Parathyroid adenoma (tissue), 2 donors: ENCODE measurements around the gene DUOX2.
"Not testable (repeated sequence)": the region's sequence is repeated elsewhere in the genome, so short reads cannot be mapped to it uniquely, and the experiment has no call there.

Experiments used
- H2AFZ ChIP-seq: fragments of 300-600 bp; sonication (generic); one replicate; pipeline ENCODE4 v1.7.0; 2017; ENCODE audit warnings: antibody characterized with exemption, mild to moderate bottlenecking
- H3K27ac ChIP-seq: fragments of 300-600 bp; sonication (generic); one replicate; pipeline ENCODE4 v1.7.0; 2017
- H3K27me3 ChIP-seq: fragments of 300-600 bp; sonication (generic); one replicate; pipeline ENCODE4 v1.7.0; 2017; ENCODE audit warnings: low read length; ENCODE audit not compliant: control insufficient read depth, insufficient read depth
- H3K36me3 ChIP-seq: fragments of 300-600 bp; sonication (generic); one replicate; pipeline ENCODE4 v1.7.0; 2017; ENCODE audit warnings: low read length; ENCODE audit not compliant: control insufficient read depth, insufficient read depth
- H3K4me1 ChIP-seq: fragments of 300-600 bp; sonication (generic); one replicate; pipeline ENCODE4 v1.7.0; 2017; ENCODE audit warnings: control low read depth
- H3K4me2 ChIP-seq: fragments of 300-600 bp; sonication (generic); one replicate; pipeline ENCODE4 v1.7.0; 2017; ENCODE audit warnings: low read length
- H3K4me3 ChIP-seq: fragments of 300-600 bp; sonication (generic); one replicate; pipeline ENCODE4 v1.7.0; 2017; ENCODE audit warnings: low read depth, low read length
- H3K79me2 ChIP-seq: fragments of 300-600 bp; sonication (generic); one replicate; pipeline ENCODE4 v1.7.0; 2017; ENCODE audit warnings: control low read depth
- H3K9ac ChIP-seq: fragments of 300-600 bp; sonication (generic); one replicate; pipeline ENCODE4 v1.7.0; 2017; ENCODE audit warnings: mild to moderate bottlenecking
- H3K9me3 ChIP-seq: fragments of 300-600 bp; sonication (generic); one replicate; pipeline ENCODE4 v1.7.0; 2017; ENCODE audit warnings: low read length; ENCODE audit not compliant: control insufficient read depth
- CTCF ChIP-seq: fragments of 300-600 bp; sonication (generic); IDR thresholded peaks from one replicate; pipeline ENCODE4 v1.7.0; 2017; ENCODE audit warnings: antibody characterized with exemption, mild to moderate bottlenecking
- donor health status: primary hyperparathyroidism.

DUOX2 gene

DNA sequence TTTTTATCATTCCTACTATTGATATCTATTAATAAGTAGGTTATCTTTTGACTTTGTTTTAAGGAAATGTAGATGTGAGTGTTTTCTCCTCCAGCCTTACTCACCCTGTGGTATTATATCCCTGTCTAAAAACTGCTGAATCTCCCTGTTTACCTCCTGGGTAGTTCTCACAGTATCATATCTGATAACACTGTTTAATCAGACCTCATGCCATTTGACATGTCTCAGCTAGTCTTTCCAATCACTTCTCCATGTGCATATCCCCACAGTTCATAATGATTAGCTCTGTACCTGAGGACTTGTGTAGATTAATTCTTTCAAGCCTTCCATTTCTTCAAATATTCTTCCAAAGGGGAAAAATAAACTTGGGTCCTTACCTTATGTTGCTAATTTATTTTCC lies 30.7 kb downstream of the DUOX2 start:
- Histone ChIP-seq H3K27ac (no peak overlapping the region), H3K79me2 (no peaks in the 10 kb centered on the region), H3K9me3 (no peaks in the 10 kb centered on the region), H3K9ac (no peak overlapping the region), H3K4me3 (no peak overlapping the region), H3K27me3 (no peaks in the 10 kb centered on the region), H3K4me1 (no peaks in the 10 kb centered on the region), H2AFZ (no peak overlapping the region), H3K4me2 (no peak overlapping the region), H3K36me3 (no peaks in the 10 kb centered on the region)
- no peak for TF ChIP-seq CTCF

GRCh38 chr15:45082412-45082811 lies 31.6 kb downstream of the DUOX2 start:
- H3K4me1 ChIP-seq, H3K9me3 ChIP-seq, H3K9ac ChIP-seq, H3K27me3 ChIP-seq, H3K27ac ChIP-seq, H3K4me3 ChIP-seq, H3K36me3 ChIP-seq, H3K4me2 ChIP-seq, H2AFZ ChIP-seq, H3K79me2 ChIP-seq: not testable (repeated sequence)

- not testable (repeated sequence) for H3K9ac ChIP-seq, H3K4me2 ChIP-seq, H3K27ac ChIP-seq, H3K9me3 ChIP-seq, H3K36me3 ChIP-seq, H3K27me3 ChIP-seq, H3K4me3 ChIP-seq, H3K4me1 ChIP-seq, H3K79me2 ChIP-seq, H2AFZ ChIP-seq
Observed at GRCh38 chr15:45080593-45080992, 33.4 kb downstream of the DUOX2 start.

- not testable (repeated sequence) for H3K27me3 ChIP-seq, H3K4me1 ChIP-seq, H3K9ac ChIP-seq, H3K9me3 ChIP-seq, H3K4me3 ChIP-seq, H2AFZ ChIP-seq, H3K36me3 ChIP-seq, H3K79me2 ChIP-seq, H3K27ac ChIP-seq, H3K4me2 ChIP-seq
Observed at GRCh38 chr15:45079628-45080246, 34.2 kb downstream of the DUOX2 start.

GRCh38 chr15:45079201-45079600 lies 34.8 kb downstream of the DUOX2 start:
- not testable (repeated sequence) for H3K4me3 ChIP-seq, H3K9me3 ChIP-seq, H3K27me3 ChIP-seq, H3K36me3 ChIP-seq, H3K79me2 ChIP-seq, H3K4me2 ChIP-seq, H3K27ac ChIP-seq, H3K9ac ChIP-seq, H2AFZ ChIP-seq, H3K4me1 ChIP-seq

- H3K79me2 ChIP-seq, H2AFZ ChIP-seq, H3K27ac ChIP-seq, H3K36me3 ChIP-seq, H3K4me1 ChIP-seq, H3K27me3 ChIP-seq, H3K9ac ChIP-seq, H3K4me2 ChIP-seq, H3K4me3 ChIP-seq, H3K9me3 ChIP-seq: not testable (repeated sequence)
Observed at GRCh38 chr15:45077391-45077790, 36.6 kb downstream of the DUOX2 start.

- not testable (repeated sequence) for H3K4me1 ChIP-seq, H2AFZ ChIP-seq, H3K9me3 ChIP-seq, H3K4me3 ChIP-seq, H3K27ac ChIP-seq, H3K79me2 ChIP-seq, H3K36me3 ChIP-seq, H3K27me3 ChIP-seq, H3K4me2 ChIP-seq, H3K9ac ChIP-seq
Observed at GRCh38 chr15:45075440-45076320, 38.3 kb downstream of the DUOX2 start.

- not testable (repeated sequence) for H3K36me3 ChIP-seq, H3K27me3 ChIP-seq, H3K79me2 ChIP-seq, H3K27ac ChIP-seq, H3K4me1 ChIP-seq, H3K9me3 ChIP-seq, H3K9ac ChIP-seq, H2AFZ ChIP-seq, H3K4me2 ChIP-seq, H3K4me3 ChIP-seq
Observed at GRCh38 chr15:45073602-45074001, 40.4 kb downstream of the DUOX2 start.

- not testable (repeated sequence) for H3K27ac ChIP-seq, H3K4me1 ChIP-seq, H3K9me3 ChIP-seq, H3K9ac ChIP-seq, H2AFZ ChIP-seq, H3K4me2 ChIP-seq, H3K36me3 ChIP-seq, H3K4me3 ChIP-seq, H3K27me3 ChIP-seq, H3K79me2 ChIP-seq
Observed at GRCh38 chr15:45069942-45070360, 44.0 kb downstream of the DUOX2 start.
